PC-3 (cell line): ENCODE results near the gene BTAF1.

Source experiments
- EZH2 ChIP-seq: fragments of 300-600 bp; sonication (generic); IDR thresholded peaks from one replicate; pipeline ENCODE4 v1.6.1; 2017; ENCODE audit warnings: antibody characterized with exemption, mild to moderate bottlenecking, low read length; ENCODE audit not compliant: unreplicated experiment
- EZH2phosphoT487 ChIP-seq: fragments of 300-600 bp; sonication (generic); IDR thresholded peaks from 2 replicates; pipeline ENCODE4 v1.6.1; 2018; ENCODE audit warnings: mild to moderate bottlenecking, antibody characterized with exemption, low read length, borderline replicate concordance
- TF ChIP-seq, protein P1 (sequence below): fragments of 300-600 bp; sonication (generic); conservative IDR thresholded peaks from 2 replicates; pipeline ENCODE4 v1.5.1; 2017; ENCODE audit warnings: antibody characterized with exemption, low read depth, mild to moderate bottlenecking, low read length

DNA sequence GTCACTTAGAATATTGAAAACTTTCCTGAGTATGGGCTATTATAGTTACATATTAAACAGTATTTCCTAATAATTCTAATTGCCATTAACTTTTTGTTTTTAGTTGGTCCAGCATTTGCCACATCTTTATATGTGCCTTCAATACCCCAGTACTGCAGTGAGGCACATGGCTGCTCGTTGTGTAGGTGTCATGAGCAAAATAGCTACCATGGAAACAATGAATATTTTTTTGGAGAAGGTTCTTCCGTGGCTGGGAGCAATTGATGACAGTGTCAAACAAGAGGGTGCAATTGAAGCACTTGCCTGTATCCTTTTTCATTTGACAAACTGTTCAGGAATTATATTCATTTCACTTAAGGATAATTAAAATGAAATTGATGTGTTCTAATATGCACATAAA is 72.7 kb downstream of the BTAF1 start:
- TF ChIP-seq, protein P1, sequence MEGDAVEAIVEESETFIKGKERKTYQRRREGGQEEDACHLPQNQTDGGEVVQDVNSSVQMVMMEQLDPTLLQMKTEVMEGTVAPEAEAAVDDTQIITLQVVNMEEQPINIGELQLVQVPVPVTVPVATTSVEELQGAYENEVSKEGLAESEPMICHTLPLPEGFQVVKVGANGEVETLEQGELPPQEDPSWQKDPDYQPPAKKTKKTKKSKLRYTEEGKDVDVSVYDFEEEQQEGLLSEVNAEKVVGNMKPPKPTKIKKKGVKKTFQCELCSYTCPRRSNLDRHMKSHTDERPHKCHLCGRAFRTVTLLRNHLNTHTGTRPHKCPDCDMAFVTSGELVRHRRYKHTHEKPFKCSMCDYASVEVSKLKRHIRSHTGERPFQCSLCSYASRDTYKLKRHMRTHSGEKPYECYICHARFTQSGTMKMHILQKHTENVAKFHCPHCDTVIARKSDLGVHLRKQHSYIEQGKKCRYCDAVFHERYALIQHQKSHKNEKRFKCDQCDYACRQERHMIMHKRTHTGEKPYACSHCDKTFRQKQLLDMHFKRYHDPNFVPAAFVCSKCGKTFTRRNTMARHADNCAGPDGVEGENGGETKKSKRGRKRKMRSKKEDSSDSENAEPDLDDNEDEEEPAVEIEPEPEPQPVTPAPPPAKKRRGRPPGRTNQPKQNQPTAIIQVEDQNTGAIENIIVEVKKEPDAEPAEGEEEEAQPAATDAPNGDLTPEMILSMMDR, result no peak
- TF ChIP-seq EZH2, result no peak
- TF ChIP-seq EZH2phosphoT487, result no peak
